ENCODE data around the gene FABP1.

The FABP1 gene

DNA sequence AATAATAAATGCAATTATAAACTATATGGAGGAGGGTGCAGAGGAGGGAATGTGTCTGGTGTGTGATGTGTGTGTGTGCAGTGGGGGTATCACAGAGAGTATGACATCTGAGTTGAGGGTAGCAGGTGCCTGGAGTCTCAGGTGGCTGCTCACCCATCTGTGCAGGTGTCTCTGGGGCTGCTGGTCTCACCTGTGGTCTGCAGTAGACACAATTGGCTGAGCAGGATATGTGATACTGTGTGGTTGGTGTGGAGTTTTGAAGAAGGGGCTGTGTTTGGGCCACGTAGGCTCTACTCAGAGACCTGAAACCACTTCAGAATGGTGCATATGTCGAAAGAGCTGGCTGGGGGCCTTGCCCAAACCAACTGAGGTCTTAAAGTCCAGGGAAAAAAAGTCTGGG lies 17.0 kb downstream of the FABP1 start:
- no peak for DNase-seq

DNA sequence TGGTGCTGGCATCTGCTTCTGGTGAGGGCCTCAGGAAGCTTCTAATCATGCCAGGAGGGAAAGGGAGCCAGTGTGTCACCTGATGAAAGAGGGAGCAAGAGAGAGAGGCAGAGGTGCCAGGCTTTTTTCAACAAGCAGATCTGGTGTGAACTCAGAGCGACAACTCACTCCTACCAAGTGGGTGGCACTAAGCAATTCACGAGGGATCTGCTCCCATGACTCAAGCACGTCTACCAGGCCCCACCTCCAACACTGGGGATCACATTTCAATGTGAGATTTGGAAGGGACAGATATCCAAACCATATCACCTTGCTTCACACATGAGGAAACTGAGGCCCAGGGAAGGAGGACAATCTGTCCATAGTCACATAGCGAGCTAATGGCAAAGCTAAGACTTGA lies 19.1 kb downstream of the FABP1 start:
- DNase-seq, result no peak

- no peak for DNase-seq
Measured at GRCh38 chr2:88100489-88100858, 27.4 kb downstream of the FABP1 start.

DNA sequence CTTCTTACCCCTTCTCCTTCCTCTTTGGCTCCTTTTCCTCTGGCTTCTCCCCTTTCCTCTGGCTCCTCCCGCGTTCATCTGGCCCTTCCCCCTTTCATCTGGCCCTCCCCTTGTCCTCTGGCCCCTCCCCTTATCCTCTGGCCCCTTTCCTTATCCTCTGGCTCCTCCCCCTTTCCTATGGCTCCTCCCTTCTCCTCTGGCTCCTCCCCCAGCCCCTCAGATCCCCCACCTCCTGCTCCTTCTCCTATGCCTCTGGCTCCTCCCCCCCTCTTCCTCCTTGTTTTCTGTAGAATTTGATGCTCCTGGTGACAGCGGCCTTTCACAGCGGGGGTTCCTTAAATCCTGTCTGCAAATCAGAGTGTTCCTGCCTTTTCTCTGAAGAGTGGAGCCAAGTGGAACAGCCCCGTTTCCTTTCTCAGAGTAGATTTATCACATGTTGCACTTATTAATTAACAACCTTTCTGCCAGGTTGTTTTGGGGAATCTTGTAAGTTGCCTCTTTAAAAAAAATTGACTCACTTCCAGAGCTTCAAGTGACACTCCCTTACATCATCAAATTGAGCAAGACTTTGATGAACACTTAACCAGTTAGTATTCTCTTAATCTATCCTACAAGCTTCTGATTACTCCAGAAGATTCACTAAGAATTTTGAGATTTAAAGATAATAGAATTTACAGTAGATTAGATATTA lies 27.9 kb downstream of the FABP1 start:
- DNase-seq, result peak; percentile 43

DNA sequence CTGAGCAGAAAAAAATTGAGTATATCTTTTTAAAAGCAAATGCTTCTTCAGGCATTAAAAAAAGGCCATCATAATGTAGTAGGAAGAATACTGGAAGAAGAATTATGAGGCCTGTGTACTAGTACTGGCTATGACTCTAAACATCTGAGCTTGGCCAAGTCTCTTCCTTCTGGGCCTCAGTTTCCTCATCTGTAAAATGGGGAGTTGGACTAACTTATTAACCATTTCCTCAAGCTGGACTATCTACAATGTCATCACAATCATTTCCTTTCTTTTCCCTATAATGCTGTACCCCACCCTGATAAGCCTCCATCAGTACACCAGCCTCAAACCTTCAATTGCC lies 29.3 kb downstream of the FABP1 start:
- no peak for DNase-seq

- DNase-seq, result no peak
Measured at GRCh38 chr2:88097891-88098557, 29.8 kb downstream of the FABP1 start.

- DNase-seq, result no peak
Measured at GRCh38 chr2:88097192-88097591, 30.7 kb downstream of the FABP1 start.

DNA sequence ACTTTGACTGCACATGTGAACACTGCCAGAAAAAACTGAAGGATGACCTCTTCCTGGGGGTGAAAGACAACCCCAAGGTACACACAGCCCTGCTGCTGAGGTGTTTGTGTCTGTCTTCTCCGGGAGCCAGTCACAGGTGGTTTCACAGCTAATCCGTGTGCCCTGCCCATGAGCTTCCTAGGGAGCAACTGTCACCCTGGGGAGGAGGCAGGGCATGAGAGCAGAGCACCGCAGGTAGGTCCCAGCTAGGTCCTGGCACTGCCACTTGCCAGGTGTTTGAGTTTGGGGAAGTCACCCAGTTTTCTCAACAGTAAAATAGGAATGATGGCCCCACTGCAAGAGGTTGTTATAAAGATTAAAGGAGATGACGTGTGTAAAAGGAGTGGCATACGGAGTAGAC lies 31.2 kb downstream of the FABP1 start:
- DNase-seq, result no peak

DNA sequence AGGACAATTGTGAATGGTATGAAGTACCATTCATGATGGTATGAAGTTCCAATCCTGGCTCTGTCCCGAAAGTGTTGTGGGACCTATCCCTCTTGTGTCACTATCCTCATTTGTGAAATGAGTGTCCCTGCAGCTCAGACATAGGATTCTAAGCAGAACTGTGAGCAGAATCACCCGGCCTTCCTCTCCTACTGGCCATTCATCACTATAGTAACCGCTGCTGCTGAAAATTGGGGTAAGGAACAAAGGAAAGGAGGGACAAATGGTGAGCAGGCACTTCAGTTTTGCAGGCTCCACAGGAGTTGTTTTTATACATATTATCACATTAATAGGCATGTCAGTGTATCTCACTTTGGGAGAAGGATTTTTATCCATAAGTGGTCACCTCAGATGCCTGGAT lies 32.8 kb downstream of the FABP1 start:
- DNase-seq, result no peak

DNA sequence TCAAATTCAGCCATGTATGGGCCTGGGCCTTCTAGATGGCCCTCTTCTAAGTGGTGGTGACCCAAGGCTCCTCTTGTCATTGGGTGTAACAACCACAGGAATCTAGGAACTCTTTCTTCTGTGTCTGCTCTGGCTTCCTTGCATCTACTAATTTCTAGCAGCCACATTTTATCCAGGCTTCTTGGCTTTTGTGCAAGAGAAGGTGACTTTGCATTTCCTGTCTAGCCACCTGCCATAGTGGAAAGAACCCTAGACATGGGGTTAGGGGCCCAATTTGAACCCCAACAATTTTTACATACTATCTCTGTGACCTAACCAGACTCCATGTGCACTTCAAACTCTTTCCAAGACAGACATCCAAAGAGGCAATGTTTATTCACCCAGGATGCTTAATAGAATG lies 35.1 kb downstream of the FABP1 start:
- DNase-seq, result no peak

- no peak for DNase-seq
Measured at GRCh38 chr2:88091943-88092342, 35.9 kb downstream of the FABP1 start.

GRCh38 chr2:88090446-88091283 lies 37.2 kb downstream of the FABP1 start:
- peak; percentile 17 for DNase-seq

DNA sequence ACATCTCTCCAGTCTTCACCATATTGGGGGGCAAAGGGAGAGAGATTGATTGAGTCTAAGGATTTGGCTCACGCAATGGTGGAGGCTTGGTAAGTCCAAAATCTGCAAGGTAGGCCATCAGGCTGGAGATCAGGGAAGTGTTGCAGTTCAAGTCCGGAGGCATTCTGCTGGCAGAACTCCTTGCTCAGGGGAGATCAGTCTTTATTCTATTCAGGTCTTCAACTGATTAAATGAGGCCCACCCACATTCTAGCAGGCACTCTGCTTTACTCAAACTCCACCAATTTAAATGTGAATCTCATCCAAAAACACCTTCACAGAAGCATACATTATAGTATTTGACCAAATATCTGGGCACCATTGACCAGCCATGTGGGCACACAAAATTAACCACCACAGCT lies 38.9 kb downstream of the FABP1 start:
- no peak for DNase-seq

DNA sequence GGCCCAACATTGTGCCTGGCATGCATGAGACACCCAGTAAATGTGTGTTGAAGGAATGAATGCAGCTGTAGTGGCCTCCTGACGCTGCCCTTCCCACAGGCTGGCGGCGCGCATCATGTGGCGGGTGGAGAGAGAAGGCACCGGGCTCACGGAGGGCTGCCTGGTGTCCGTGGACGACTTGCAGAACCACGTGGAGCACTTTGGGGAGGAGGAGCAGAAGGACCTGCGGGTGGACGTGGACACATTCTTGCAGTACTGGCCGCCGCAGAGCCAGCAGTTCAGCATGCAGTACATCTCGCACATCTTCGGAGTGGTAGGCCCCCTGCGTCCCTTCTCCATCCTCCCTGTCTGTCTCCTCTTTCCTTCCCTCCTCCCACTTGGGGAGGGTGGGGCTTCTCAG lies 40.1 kb downstream of the FABP1 start:
- no peak for DNase-seq

GRCh38 chr2:88087073-88087472 lies 40.8 kb downstream of the FABP1 start:
- no peak for DNase-seq

- DNase-seq, result no peak
Measured at GRCh38 chr2:88086401-88086800, 41.5 kb downstream of the FABP1 start.

- no peak for DNase-seq
Measured at GRCh38 chr2:88085602-88086001, 42.3 kb downstream of the FABP1 start.

DNA sequence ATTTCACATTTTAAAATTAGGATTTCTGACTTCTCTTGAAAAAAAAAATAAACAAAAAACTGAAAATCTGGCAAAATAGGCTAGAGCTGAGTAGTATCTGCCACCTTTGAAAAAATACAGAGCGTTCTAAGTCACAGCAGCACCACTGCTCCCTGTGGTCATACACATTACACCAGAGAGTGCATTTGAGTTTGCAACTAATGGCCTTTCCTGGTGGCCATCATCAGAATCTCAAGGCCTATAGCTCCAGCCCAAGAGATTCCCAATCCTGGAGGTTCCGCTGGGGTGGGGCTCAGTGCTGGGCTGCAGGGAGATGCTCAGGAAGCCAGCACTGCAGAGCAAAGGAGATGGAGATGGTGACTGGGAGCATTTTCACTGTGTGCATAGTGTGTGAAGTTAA lies 42.8 kb downstream of the FABP1 start:
- DNase-seq, result no peak

DNA sequence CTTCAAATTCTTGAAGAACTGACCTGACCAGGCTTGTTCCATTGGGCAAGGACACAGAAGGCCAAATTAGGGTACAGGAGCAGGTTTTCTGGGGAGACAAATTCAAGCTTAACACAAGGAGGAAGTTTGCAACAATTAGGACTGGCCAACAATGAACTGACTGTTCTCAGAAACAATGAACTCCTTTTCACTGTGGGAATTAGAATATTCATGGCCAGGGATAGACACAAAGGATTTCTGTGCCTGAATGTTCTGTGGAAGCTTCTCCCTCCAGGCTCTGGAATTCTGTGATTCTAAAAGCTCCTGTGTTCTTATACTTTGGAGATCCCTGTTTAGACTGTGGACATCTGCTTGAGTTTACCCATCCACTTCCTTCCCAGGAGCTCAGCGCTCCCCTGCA lies 45.1 kb downstream of the FABP1 start:
- DNase-seq, result no peak

- no peak for DNase-seq
Measured at GRCh38 chr2:88081924-88082608, 45.8 kb downstream of the FABP1 start.

GRCh38 chr2:88080545-88080944 lies 47.3 kb downstream of the FABP1 start:
- no peak for DNase-seq

- DNase-seq, result no peak
Measured at GRCh38 chr2:88078643-88079172, 49.2 kb downstream of the FABP1 start.

- no peak for DNase-seq
Measured at GRCh38 chr2:88077080-88077479, 50.8 kb downstream of the FABP1 start.

Data from suppressor macrophage treated with lipopolysaccharide for 4 hours (primary cell).